ENCODE results near the gene RNF128.
"Not testable (repeated sequence)": the region's sequence is repeated elsewhere in the genome, so short reads cannot be mapped to it uniquely, and the experiment has no call there.

The RNF128 gene

GRCh38 chrX:106748377-106748776, 21.9 kb downstream of the RNF128 start:
- no peak for DNase-seq

DNA sequence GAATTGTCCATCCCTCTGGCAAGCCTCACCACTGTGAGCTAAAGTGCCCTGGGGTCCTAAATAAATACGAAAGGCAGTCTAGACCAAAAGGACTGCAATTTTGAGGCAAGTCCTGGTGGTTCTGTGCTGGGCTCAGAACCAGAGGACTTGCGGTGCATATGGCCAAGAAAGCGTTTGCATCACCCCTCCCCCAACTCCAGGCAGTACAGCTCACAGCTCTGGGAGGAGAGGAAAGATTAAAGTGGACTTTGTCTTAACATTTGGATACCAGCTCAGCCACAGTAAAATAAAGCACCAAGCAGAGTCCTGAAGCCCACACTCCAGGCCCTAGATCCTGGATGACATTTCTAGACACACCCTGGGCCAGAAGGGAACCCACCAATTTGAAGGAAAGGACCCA, 24.9 kb downstream of the RNF128 start:
- no peak for DNase-seq

GRCh38 chrX:106752101-106752678, 25.7 kb downstream of the RNF128 start:
- DNase-seq: no peak

- DNase-seq: not testable (repeated sequence)
Observed at GRCh38 chrX:106769288-106769687, 42.8 kb downstream of the RNF128 start.

DNA sequence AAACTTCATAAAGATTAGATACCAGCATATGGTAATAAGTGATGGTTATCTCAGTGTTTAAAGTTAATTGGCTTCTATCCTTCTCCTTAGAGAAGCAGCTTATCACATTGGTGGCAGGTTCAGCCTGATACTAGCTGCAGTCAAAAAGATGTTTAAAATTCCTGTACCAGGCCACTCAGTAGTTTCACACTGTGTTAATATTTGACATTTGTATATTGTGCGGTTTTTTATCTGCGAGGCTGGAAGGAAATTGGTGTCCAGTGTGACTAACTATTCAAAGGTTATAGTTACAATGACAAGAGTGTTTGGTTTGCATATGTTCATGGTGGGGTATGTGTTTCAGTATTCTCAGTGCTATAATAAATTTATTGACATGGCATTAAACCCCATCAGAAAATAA, 48.5 kb downstream of the RNF128 start:
- no peak for DNase-seq

DNA sequence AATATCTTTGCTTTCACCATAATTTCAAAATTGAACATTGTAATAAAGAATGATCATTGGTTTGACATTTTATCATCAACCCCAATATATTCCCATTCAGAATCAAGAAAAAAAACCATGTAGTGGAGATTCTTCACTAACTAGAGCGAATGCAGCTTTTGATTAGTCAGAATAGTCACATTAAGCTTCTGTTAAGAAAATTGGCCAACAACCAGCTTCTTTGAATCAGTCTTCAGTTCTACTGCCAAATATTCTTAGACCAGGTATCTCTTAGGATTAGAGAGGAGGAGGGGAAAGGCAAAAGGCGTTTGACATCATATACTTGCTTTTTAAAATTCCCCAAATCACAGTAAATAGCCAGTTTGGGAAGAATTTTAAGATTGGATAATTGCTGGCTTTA, 53.8 kb downstream of the RNF128 start:
- no peak for DNase-seq

- no peak for DNase-seq
Observed at GRCh38 chrX:106780664-106781377, 54.3 kb downstream of the RNF128 start.

DNA sequence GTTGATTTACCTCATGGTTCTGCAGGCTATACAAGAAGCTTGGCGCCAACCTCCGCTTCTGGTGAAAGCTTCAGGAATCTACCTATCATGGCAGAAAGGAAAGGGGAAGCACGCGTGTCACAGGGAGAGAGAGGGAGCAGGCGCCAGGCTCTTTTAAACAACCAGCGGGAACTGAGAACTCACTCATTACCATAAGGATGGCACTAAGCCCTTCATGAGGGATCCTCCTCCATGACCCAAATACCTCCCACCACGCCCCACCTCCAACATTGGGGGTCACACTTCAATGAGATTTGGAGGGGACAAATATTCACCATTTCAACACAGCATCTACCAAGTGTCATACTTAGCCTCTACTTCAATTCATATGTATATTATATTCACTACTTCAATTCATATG, 57.2 kb downstream of the RNF128 start:
- no peak for DNase-seq

DNA sequence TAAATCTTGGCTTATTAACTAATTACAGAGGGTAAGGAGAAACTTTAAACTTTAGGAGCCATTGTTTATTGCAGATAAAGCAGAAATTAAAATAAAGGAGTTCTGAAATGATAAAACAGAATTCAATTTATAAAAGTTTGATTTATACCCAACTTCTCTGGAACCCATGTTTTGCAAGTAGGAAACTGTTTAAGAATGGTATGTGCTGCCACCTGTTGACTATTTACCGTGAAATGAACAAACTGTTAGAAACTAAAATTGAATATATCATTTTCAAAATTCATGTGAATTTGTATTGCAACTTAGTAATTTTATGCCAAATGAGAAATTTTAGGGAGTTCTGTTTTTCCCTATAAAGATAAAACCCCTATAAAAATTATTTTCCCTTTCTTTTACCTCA, 65.0 kb downstream of the RNF128 start:
- no peak for DNase-seq

GRCh38 chrX:106802063-106802387, 75.5 kb downstream of the RNF128 start:
- no peak for DNase-seq

- DNase-seq: peak; percentile 84
Observed at GRCh38 chrX:106802388-106803275, 76.1 kb downstream of the RNF128 start, which contains the start of gene TBC1D8B. TSS of gene TBC1D8B (plus strand) at chrX:106802673. CDS start at chrX:106802854, 181 bp downstream.

- no peak for DNase-seq
Observed at GRCh38 chrX:106811131-106811910, 84.8 kb downstream of the RNF128 start.

DNA sequence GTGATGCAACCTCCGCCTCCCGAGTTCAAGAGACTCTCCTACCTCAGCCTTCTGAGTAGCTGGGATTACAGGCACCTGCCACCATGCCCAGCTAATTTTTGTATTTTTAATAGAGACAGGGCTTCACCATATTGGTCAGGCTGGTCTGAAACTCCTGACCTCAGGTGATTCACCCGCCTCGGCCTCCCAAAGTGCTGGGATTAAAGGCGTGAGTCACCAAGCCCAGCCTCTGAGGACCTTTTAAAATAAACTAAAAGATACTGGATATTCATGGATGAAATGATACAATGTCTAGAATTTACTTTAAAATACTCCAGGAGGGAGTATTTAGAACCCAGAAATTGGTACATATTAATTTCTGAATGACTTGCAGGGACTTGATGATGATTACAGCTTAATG, 86.4 kb downstream of the RNF128 start:
- DNase-seq: not testable (repeated sequence)

DNA sequence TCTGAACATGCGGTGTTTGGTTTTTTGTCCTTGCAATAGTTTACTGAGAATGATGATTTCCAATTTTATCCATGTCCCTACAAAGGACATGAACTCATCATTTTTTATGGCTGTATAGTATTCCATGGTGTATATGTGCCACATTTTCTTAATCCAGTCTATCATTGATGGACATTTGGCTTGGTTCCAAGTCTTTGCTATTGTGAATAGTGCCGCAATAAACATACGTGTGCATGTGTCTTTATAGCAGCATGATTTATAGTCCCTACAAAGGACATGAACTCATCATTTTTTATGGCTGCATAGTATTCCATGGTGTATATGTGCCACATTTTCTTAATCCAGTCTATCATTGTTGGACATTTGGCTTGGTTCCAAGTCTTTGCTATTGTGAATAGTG, 87.6 kb downstream of the RNF128 start:
- DNase-seq: not testable (repeated sequence)

All from right forelimb (tissue), 1 donor.